Loucy (cell line): ENCODE results near the gene SYNPO.

Experiments used
- EZH2phosphoT487 ChIP-seq: fragments of 200-600 bp; IDR thresholded peaks from 2 replicates; pipeline ENCODE4 v1.6.1; 2018; ENCODE audit warnings: antibody characterized with exemption, mild to moderate bottlenecking, moderate library complexity, borderline replicate concordance
- TF ChIP-seq, protein P1 (sequence below): fragments of 200-600 bp; sonication (generic); conservative IDR thresholded peaks from 2 replicates; pipeline ENCODE4 v1.5.1; 2014; ENCODE audit warnings: mild to moderate bottlenecking, antibody characterized with exemption, low read length

DNA sequence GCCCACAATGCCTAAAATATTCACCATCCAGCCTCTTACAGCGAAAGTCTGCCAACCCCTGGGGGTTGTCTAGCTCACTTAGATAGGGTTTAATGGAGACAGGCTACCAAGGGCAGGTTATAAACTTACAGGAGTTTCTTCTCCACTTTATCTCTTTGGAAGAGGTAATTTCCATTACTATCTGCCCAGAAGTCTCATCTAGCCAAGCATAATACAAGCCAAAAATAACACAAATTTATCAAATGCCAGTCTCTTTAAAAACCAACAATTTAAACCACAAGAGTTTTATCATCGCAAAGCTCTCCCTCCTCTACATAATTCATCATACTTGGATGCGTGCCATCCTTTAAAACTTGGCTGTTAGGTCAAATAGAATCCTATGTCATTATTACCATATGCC is 54.2 kb downstream of the SYNPO start:
- TF ChIP-seq, protein P1, sequence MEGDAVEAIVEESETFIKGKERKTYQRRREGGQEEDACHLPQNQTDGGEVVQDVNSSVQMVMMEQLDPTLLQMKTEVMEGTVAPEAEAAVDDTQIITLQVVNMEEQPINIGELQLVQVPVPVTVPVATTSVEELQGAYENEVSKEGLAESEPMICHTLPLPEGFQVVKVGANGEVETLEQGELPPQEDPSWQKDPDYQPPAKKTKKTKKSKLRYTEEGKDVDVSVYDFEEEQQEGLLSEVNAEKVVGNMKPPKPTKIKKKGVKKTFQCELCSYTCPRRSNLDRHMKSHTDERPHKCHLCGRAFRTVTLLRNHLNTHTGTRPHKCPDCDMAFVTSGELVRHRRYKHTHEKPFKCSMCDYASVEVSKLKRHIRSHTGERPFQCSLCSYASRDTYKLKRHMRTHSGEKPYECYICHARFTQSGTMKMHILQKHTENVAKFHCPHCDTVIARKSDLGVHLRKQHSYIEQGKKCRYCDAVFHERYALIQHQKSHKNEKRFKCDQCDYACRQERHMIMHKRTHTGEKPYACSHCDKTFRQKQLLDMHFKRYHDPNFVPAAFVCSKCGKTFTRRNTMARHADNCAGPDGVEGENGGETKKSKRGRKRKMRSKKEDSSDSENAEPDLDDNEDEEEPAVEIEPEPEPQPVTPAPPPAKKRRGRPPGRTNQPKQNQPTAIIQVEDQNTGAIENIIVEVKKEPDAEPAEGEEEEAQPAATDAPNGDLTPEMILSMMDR, result no peak
- TF ChIP-seq EZH2phosphoT487, result no peak
